Spleen (tissue), 7 donors: Measurements from ENCODE around the gene HOXC11.

Source experiments
- CTCF ChIP-seq, 11 experiments: fragments of 200-600 bp in 7 of 11; fragments of 450-650 bp in 4 of 11; sonication (generic) in 4 of 11; IDR thresholded peaks in 8 of 11; conservative IDR thresholded peaks in 3 of 11; 1 replicate in 7 of 11; 2 replicates in 4 of 11; pipeline versions ENCODE4 v1.4.0 to v1.8.0; 2016 to 2021; ENCODE audit warnings: antibody characterized with exemption in 11 of 11, inconsistent platforms in 4 of 11, mild to moderate bottlenecking in 1 of 11
- POLR2A ChIP-seq, 3 donors: fragments of 450-650 bp; IDR thresholded peaks; one replicate each; pipeline ENCODE4 v1.5.1; 2017; ENCODE audit warnings: antibody characterized with exemption in 3 of 3, mild to moderate bottlenecking in 1 of 3
- donor health status: DM: no; HTN: no; CAD: no; lungs with moderate emphysema.
- donor health status: DM: no; HTN: no; CAD: no.
- donor health status: DM: no; HTN: no; CAD: no.

GRCh38 chr12:53952871-53953734 lies 19.8 kb upstream of the HOXC11 start:
- TF ChIP-seq CTCF (IDR thresholded peaks at IDR 0.05 in 8 of 11, conservative IDR thresholded peaks at IDR 0.05 in 3 of 11) = no peak
- no peak for TF ChIP-seq POLR2A (IDR thresholded peaks at IDR 0.05)
